Fibroblast of mammary gland (primary cell): ENCODE measurements around the gene NIPAL3.
"Not testable (repeated sequence)": the region's sequence is repeated elsewhere in the genome, so short reads cannot be mapped to it uniquely, and the experiment has no call there.

Source experiments
- DNase-seq: peaks from one replicate; pipeline ENCODE4 v3.0.0-alpha.2; 2010; ENCODE audit warnings: low read depth
- H3K4me3 ChIP-seq: 2 replicates; pipeline ENCODE4 v1.5.1; 2011; ENCODE audit warnings: low read depth, mild to moderate bottlenecking, low read length, moderate library complexity; ENCODE audit not compliant: control insufficient read depth
- TF ChIP-seq, protein P1 (sequence below): conservative IDR thresholded peaks from 2 replicates; pipeline ENCODE4 v1.5.1; 2011; ENCODE audit warnings: low read depth, low read length, inconsistent platforms; ENCODE audit not compliant: control insufficient read depth, insufficient read depth

The NIPAL3 gene

DNA sequence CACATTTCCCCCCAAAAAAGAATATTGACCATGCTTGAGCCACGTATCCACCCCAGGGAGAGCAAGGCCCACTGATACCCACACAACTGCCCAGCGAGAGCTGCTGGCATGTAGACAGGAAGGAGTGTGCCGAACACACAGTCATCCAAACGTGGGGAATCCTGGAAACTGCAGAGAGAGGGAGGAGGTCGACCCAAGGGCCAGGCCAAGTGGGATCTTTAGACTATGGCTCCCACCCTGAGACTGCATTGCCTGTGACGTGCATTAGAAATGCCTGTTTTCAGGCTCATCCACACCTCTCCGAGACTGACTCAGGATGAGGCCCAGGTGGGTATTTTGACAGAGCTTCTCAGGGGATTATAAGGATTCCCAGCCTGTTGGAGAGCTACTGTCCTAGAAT, 25.9 kb downstream of the NIPAL3 start:
- H3K4me3 ChIP-seq = no peak overlapping the region
- TF ChIP-seq, protein P1, sequence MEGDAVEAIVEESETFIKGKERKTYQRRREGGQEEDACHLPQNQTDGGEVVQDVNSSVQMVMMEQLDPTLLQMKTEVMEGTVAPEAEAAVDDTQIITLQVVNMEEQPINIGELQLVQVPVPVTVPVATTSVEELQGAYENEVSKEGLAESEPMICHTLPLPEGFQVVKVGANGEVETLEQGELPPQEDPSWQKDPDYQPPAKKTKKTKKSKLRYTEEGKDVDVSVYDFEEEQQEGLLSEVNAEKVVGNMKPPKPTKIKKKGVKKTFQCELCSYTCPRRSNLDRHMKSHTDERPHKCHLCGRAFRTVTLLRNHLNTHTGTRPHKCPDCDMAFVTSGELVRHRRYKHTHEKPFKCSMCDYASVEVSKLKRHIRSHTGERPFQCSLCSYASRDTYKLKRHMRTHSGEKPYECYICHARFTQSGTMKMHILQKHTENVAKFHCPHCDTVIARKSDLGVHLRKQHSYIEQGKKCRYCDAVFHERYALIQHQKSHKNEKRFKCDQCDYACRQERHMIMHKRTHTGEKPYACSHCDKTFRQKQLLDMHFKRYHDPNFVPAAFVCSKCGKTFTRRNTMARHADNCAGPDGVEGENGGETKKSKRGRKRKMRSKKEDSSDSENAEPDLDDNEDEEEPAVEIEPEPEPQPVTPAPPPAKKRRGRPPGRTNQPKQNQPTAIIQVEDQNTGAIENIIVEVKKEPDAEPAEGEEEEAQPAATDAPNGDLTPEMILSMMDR = no peak
- DNase-seq = no peak

DNA sequence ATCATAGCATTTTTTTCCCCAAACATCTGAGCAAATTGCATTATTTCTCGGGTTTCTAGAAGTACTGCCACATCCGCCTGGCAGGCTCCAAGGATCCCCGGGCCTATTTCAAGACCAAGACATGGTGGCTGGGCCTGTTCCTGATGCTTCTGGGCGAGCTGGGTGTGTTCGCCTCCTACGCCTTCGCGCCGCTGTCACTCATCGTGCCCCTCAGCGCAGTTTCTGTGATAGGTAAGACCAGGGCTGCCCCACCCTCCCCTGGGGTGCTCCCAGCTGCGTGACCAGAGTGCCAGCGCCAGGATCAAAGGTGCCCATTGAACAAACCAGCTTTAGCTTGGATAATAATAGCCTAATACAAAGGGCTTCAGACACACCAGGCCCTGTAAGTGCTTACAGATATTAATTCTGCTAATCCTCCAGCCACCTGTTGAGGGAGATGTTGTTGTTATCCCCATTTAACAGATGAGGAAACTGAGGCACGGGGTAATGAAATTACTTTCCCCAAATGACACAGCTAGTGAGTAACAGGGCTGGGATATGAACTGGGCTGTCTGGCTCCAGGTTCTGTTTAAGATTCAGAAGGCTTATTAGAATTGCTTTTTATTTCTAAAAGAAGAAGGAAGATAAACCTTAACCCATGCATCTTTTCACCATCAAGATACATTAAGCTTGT, 26.5 kb downstream of the NIPAL3 start:
- TF ChIP-seq, protein P1 = no peak

DNA sequence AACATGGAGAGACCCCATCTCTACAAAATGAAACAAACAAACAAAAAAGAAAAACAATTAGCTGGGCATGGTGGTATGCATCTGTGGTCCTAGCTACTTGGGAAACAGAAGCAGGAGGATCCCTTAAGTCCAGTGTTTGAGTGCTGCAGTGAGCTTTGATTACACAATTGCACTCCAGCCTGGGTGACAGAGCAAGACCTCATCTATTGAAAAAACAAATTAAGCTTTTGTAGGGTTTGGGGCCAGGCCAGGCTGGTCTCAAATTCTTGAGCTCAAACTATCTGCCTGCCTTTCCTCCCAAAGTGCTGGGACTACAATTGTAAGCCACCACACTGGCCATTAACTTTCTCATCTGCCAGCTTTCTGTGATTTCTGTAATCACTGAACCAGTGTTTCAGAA, 27.2 kb downstream of the NIPAL3 start:
- TF ChIP-seq, protein P1 = no peak
- H3K4me3 ChIP-seq = no peak overlapping the region

More for the DNA sequence above, 26.5 kb downstream of the NIPAL3 start:
- DNase-seq = no peak
- no peak overlapping the region for H3K4me3 ChIP-seq

DNA sequence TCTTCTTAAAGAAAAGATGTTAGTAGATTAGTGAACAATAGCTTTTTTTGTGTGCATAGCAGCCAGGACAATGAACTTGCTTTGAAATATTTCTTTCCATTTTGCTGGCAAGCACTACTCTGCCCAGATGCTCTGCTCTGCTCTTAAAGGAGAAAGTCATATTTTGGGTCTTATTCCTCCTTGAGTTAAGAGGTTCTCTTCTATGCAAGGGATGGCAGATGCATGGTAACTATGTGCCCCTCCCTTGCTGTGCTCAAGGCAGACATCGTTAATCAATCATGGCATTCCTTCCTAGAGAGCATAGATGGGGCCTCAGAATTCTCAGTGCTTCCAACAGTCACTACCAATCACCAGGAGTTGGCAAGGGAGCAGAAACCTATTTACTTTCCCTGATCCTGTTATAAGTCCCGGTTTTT, 27.6 kb downstream of the NIPAL3 start:
- TF ChIP-seq, protein P1 = no peak
- DNase-seq = no peak
- no peak overlapping the region for H3K4me3 ChIP-seq

More for the DNA sequence above, 27.2 kb downstream of the NIPAL3 start:
- DNase-seq = peak; percentile 37

DNA sequence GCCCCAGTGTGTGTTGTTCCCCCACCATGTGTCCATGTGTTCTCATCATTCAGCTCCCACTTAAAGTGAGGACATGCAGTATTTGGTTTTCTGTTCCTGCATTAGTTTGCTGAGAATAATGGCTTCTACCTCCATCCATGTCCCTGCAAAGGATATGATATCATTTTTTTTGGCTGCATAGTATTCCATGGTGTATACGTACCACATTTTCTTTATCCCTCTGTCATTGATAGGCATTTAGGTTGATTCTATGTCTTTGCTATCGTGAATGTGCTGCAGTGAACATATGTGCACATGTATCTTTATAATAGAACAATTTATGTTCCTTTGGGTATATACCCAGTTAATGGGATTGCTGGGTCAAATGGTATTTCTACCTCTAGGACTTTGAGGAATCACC, 30.8 kb downstream of the NIPAL3 start:
- DNase-seq, H3K4me3 ChIP-seq: not testable (repeated sequence)

DNA sequence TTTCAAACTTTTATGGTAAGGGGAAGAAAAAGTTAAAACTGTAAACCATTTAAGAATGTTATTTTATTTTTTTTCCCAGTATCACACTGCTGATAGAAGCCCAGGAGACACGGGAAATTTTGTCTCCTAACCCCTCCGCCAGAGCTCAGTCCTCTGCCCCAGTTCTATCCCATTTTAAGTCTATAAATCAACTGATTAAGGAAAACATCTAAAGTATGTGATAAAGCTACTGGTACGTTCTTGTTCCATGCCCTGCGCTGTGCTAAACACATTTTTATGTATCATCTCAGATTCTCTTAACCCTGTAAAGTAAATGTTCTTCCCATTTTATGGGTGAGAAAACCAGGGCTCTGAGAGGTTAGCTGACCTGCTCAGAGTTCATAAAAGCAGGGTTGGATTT, 34.7 kb downstream of the NIPAL3 start:
- no peak overlapping the region for H3K4me3 ChIP-seq
- DNase-seq = no peak
- TF ChIP-seq, protein P1 = no peak

DNA sequence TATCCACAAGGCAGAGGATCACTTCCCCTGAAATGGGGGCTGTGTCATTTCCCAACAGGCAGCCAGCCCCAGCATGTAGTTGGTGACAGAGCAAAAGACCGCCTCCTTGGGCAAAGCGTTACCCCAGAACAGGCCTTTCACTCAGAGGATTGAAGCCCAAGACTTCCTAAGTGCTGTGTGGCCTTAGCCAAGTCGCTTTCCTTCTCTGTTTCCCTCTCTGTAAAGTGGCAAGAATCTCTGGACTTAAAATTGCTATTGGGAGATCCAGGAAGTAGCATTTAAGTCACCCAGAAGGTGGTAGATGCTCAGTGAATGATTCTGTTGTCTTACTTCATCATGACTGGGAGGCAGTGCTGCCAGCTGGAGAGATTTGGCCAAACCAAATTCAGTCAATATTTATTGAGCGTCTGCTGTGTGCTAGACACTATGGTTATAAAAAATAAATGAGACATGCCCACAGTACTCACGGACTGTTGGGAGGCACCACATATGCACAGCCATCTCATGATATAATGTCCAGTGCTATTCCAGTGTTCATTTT, 35.3 kb downstream of the NIPAL3 start:
- no peak for DNase-seq

More for the DNA sequence above, 35.3 kb downstream of the NIPAL3 start:
- TF ChIP-seq, protein P1 = no peak
- H3K4me3 ChIP-seq = no peak overlapping the region
